ENCODE results near the gene ERN1.
A peak's percentile ranks its signal among the peaks of the same experiment; 100 is the strongest.
"Not testable (repeated sequence)": the region's sequence is repeated elsewhere in the genome, so short reads cannot be mapped to it uniquely, and the experiment has no call there.

Gene ERN1

DNA sequence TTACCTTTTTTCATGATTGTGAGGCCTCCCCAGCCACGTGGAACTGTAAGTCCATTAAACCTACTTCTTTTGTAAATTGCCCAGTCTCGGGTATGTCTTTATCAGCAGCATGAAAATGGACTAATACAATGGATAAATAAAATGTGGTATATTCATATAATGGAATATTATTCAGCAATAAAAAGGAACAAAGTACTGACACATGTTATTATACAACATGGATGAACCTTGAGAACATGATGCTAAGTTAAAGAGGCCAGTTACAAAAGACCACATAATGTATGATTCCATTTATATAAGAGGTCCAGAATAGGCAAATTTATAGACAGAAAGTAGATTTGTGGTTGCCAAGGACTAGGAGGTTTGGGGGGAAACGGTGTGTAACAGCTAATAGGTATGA lies 5.3 kb downstream of the ERN1 start:
- no peak overlapping the region for H3K4me3 ChIP-seq (ENCODE audit: control insufficient read depth, low read depth, low read length)
- no peak for DNase-seq (ENCODE audit: low read depth)
- TF ChIP-seq, protein P1, sequence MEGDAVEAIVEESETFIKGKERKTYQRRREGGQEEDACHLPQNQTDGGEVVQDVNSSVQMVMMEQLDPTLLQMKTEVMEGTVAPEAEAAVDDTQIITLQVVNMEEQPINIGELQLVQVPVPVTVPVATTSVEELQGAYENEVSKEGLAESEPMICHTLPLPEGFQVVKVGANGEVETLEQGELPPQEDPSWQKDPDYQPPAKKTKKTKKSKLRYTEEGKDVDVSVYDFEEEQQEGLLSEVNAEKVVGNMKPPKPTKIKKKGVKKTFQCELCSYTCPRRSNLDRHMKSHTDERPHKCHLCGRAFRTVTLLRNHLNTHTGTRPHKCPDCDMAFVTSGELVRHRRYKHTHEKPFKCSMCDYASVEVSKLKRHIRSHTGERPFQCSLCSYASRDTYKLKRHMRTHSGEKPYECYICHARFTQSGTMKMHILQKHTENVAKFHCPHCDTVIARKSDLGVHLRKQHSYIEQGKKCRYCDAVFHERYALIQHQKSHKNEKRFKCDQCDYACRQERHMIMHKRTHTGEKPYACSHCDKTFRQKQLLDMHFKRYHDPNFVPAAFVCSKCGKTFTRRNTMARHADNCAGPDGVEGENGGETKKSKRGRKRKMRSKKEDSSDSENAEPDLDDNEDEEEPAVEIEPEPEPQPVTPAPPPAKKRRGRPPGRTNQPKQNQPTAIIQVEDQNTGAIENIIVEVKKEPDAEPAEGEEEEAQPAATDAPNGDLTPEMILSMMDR (conservative IDR thresholded peaks at IDR 0.05; ENCODE audit: control insufficient read depth, insufficient read depth, low read depth, low read length): no peak

DNA sequence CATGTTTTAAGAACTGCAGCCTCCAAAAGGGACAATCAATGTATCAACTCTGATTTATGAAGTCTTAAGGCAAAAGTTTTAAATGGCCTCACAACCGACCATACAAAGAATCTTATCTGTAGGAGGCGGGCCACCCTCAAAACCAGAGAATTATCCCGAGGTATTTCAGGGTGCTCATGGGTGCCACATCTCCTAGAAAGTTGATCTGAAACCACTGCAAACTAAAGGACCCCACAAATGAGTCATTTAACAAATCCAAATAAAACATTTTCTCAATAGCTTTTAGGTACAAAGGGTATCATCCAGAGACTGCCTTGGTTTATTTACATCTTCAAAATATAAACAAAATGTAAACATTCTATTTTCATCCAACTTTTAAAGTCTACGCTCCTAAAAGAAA lies 6.8 kb downstream of the ERN1 start:
- no peak overlapping the region for H3K4me3 ChIP-seq (ENCODE audit: control insufficient read depth, low read depth, low read length)
- TF ChIP-seq, protein P1 (conservative IDR thresholded peaks at IDR 0.05; ENCODE audit: control insufficient read depth, insufficient read depth, low read depth, low read length): no peak
- no peak for DNase-seq (ENCODE audit: low read depth)

DNA sequence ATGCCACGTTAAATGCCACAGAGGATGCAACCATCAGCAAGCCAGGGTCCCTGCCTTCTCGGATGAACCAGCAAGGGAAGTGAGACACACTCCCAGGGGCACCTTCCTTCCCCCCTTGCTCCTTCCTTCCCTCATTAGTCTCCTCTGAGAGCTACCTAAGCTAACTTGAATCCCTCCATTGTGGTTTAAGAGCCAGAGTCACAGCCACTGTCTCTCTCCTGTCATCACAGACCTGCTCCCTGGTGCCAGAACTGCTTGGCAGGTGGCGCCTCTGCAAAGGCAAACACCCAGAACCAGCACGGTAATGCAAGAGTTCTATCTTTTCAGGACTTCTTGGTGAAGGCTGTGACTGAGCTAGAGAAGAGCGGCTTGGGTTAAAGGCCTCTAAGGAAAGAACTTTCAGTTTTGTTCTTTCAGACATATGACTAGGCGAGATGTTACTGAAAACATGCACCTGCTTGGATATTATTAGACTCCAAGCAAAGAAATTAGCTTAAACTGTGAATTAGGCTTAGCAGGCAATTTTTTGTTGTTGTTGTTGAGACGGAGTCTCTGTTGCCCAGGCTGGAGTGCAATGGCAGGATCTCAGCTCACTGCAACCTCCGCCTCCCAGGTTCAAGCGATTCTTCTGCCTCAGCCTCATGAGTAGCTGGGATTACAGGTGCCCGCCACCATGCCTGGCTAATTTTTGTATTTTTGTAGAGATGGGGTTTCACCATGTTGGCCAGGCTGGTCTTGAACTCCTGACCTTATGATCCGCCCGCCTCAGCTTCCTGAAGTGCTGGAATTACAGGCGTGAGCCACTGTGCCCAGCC lies 8.8 kb downstream of the ERN1 start:
- not testable (repeated sequence) for DNase-seq (ENCODE audit: low read depth); H3K4me3 ChIP-seq (ENCODE audit: control insufficient read depth, low read depth, low read length)

DNA sequence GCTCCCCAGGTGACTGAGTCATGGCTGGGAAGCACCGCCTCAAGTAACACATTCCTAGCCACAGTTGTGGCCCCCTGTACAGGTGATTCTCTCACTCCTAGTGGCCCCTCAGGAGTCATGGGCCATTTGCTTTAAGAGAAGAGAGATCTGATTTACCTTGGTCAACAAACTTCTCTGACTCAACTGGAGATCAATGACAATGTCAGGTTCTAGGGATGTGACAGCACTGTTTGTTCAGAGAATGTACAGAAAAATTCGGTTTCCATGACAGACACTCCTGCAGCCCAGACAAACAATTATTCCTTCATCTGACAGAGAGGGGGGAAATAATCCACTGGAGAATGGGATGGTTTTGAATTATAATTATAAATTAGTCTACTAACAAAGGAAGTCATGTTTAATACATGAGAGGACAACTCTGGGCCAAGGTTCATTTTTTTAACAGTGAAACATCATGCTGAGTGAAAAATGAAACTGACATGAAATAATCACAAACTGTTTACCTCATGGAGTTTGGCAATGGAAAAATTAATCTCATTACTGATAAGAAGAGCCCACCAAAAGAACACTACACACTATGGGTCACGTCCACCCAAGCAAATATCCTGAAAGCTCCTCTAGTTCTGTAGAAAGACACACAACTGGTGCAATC lies 9.7 kb downstream of the ERN1 start:
- H3K4me3 ChIP-seq (ENCODE audit: control insufficient read depth, low read depth, low read length): no peak overlapping the region
- TF ChIP-seq, protein P1 (conservative IDR thresholded peaks at IDR 0.05; ENCODE audit: control insufficient read depth, insufficient read depth, low read depth, low read length): no peak
- no peak for DNase-seq (ENCODE audit: low read depth)

DNA sequence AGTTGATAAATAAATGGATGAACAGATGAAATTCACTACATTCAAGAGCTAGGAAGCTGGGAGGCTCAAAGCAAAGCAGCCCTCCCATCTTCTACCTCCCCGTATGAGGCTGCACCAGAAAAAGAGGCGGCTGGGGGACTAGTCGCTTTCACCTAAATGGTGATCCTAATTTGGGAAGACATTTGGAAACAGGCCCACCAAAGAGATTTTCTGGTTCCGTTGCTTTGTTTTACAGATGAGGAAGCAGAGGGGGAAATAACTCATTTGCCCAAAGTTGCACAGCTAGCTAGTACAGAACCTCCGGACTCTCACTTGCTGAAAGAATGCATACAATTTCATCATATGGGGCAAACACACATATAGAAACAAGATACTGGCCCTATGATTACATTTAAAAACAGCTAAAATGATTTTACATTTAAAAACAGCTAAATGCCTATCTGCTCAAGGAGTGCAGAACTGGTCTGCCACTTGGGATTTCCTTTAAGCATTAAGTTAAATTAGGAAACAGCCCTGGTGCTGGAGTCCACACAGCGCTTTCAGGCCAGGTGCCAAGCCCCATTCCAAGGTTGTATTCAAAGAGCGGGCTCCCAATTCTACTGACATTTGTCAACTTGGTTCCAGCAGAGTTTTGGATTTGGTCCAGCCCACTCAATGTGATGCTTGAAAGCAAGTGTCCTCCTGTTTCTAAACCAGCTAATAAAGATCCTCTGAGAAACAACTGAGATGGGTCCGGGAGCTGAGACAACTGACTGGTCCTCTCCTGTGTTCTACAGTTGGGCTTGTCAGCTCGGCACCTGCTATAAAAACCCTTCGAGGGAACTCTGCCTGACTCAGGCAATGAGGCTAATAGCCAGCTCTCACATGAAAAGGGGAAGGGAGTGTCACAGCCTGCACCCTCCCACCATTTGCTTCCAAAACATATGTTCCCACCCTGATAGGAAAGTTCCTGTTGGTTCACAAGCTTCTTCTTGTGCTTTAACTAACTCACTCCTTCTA lies 11.7 kb downstream of the ERN1 start:
- H3K4me3 ChIP-seq (ENCODE audit: control insufficient read depth, low read depth, low read length): no peak overlapping the region
- TF ChIP-seq, protein P1 (conservative IDR thresholded peaks at IDR 0.05; ENCODE audit: control insufficient read depth, insufficient read depth, low read depth, low read length): no peak
- peak; percentile 51 for DNase-seq (ENCODE audit: low read depth)

DNA sequence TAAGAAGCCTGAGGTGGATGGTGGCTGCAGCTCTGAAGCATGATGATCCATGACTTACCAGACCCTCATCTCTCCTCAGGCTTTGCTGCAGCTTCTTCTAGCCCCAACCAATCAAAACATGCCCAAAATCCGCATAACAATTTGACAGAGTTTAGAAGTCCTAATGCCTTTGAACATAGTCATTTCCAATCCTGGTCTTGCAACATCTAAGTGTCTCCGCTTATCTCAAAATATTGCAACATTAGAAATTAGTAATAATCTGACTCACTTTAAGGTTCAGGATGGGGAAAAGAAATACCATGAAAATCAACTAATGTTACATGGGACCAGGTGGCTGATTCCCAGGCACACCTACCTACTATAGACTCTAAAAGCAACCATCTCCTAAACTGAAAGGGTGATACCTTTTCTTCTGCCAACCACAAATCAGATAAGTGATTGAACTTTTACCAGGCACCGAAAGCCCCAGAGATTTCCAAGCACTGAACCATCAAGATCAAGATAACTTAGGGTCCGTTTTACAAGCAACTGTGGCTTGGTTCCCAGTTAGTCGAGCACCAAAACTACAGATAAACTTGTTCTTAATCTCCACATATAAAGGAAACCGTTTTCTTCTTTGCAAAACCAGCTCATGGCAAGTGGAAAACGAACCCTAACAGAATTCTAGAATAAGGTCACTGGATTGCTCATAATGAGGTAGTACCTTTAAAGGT lies 14.0 kb downstream of the ERN1 start:
- H3K4me3 ChIP-seq (ENCODE audit: control insufficient read depth, low read depth, low read length): no peak overlapping the region
- TF ChIP-seq, protein P1 (conservative IDR thresholded peaks at IDR 0.05; ENCODE audit: control insufficient read depth, insufficient read depth, low read depth, low read length): no peak
- peak; percentile 92 for DNase-seq (ENCODE audit: low read depth)
